Activated T-helper 1 cell treated with anti-CD3 and anti-CD28 coated beads, Interleukin-2, amount 50 U/mL, for 16 hours (primary cell): ENCODE measurements around the gene ARL17B.
"Not testable (repeated sequence)": the region's sequence is repeated elsewhere in the genome, so short reads cannot be mapped to it uniquely, and the experiment has no call there.

ENCODE experiments used
- DNase-seq, 2 donors: peaks; one replicate each; pipeline ENCODE4 v3.0.0-alpha.2; 2020; ENCODE audit warnings: low read depth in 1 of 2, low spot score in 1 of 2

The ARL17B gene

DNA sequence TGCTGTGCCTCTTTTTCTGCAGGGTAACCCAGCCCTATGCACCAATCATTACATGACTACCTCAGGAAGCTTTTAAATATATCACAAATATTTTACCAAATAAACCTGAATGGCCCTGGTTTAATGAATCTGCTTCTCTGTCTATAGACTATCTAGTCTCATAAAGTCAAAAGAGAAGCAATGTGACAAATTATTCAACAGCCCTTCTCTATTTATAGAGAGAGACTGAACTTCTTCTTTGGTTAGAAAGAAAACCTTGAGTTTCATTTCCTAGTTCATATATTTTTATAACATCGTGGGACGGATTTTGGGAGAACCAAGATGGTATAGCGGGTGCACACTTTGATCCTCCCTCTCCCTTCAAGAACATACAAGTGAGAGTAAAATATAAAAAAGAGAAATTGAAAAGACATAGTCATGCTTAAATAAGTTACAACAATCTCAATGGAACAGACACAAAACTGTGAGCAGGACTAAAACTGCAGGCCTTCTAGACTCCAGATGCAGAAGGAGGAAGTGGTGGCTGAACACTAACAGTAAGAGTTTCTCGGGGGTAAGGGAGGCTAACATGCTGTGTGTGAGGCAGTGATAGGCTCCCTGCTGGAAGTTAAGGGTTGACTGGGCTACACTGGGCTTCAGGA lies 70.5 kb downstream of the ARL17B start:
- not testable (repeated sequence) for DNase-seq

DNA sequence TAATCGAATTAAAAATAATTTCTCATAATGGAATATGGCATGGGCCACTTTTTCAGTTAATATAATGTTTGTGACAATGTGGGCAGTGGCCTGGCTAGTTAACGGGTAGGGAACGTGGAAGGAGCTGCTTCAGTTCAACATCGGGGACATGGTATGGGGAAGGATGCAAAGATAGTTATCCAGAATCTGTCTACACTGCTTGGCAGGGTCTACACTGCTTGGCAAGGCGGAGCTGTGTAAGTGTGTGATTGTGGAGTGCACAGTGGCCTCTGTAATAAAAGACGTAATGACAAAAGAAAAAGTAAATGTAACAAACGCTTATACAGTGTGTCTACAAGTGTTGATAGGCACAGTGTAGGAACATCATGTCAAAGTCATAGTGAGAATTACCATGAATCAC lies 74.0 kb downstream of the ARL17B start:
- DNase-seq = not testable (repeated sequence)

DNA sequence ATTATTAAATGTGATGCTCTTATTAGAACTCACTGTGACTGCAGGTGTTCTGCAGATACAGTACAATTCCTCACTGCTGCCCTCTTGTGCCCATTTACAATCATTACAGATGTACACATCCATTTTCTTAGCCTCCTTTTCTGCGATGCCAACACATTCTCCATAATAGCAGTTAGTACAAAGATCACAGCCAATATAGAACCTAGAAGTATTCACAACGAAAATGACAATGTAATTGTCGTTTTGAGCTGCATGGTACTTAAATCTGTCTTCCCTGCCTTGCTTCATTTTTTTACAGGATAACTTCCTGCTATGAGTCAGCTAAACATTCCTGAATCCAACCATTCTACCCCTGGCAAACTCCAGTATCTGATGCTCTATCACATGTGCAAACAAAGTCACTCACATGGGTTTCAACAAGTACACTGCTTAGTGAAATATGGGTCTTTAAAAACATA lies 74.8 kb downstream of the ARL17B start:
- DNase-seq = peak in 1 of 2 donors; percentile 18

DNA sequence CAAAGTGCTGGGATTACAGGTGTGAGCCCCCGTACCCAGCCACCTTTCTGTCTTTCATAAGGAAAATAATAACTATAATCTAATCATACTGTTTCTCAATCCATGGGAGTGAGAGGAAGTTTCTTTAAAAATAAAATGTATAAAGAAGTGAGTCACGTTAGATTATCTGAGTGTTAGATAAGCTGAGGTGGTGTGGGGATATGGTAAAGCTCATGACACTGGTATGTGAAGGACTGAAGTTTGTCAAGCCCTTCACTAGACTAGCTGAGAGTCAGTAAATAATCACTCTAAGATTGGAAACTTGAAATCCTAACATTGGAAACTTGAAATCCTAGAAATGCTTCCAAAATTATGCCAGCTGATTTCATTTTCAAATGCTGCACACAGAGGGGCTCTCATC lies 76.1 kb downstream of the ARL17B start:
- DNase-seq = not testable (repeated sequence)

DNA sequence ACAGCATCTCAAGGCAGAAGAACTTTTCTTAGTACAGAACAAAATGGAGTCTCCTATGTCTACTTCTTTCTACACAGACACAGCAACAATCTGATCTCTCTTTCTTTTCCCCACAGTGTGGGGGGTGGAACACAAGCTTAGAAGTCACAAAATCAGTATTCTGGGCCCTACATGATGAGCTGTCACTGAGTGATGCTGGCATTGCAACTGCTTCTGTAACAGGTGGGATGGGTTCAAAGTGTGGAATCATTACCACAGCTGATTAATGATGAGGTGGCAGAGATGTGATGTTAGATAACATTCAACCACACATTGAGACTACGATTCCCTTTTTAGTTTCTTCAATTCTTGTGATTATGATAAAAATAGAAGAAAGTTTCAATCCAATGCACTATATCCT lies 77.1 kb downstream of the ARL17B start:
- DNase-seq = not testable (repeated sequence)

DNA sequence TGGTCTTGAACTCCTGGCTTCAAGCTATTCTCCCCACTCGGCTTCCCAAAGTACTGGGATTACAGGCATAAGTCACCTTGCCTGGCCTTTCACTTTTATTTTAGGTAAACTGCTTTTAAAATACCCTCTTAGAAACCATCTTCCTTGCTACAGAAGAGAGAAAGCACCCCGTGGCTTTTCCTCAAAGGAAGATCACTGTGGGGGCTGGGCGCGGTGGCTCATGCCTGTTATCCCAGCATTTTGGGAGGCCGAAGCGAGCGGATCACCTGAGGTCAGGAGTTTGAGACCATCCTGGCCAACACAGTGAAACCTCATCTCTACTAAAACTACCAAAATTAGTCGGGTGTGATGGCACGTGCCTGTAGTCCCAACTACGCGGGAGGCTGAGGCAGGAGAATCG lies 78.9 kb downstream of the ARL17B start:
- not testable (repeated sequence) for DNase-seq

DNA sequence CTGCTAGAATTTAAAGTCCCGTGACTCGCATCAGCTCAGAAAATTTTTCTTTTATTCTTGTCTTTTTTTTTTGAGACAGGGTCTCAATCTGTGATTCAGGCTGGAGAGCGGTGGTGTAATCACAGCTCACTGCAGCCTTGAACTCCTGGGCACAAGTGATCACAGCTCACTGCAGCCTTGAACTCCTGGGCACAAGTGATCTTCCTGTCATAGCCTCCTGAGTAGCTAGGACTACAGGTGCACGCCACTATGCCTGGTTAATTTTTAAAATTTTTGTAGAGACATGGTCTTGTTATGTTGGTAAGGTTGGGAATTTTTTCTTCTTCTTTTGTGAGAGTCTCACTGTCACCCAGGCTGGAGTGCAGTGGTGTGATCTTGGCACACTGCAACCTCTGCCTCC lies 80.2 kb downstream of the ARL17B start:
- not testable (repeated sequence) for DNase-seq

DNA sequence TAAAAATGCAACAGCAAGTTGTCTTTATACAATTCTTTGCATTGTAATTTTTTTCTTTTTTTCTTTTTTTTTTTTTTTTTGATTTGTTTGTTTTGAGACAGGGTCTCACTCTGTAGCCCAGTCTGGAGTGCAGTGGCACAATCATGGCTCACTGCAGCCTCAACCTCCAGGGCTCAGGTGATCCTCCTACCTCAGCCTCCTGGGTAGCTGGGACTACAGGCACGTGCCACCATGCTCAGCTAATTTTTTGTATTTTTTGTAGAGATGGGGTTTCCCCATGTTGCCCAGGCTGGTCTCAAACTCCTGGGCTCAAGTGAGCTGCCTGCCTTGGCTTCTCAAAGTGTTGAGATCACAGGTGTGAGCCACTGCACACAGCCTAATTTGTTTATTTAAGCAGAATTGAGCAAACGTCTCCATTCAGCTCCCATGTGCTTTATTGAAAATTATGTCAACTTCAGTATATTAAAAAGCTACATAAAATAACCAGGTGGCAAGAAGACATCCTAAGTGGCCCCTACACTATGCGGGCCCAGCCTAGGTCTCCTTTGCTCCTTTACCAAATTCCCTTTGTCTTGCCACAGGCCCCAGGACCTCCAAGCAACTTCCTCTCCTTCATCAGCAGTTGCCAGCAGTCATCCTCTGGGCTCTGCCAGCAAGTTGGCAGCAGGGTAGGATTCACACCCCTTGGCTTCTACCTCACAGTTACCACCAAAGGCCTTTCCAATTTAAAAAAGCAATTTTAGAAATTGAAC lies 84.7 kb downstream of the ARL17B start:
- not testable (repeated sequence) for DNase-seq

DNA sequence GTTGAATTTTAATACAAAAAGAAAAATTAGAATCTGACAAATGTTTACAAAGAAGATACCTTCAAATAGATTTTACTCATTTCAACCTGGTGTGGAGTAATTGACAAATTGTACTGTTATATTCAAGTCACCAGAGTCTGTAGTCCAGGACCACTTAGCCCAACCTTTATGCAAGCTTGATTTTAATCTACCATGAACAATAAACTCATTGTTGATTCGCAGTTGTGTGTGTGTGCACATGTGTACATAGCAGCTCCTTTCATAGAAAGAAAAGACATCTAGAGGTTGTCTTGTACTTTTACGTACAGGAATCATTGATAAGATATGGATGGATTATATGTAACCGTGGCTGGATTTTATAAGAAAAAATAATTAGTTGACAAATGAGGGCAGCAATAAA lies 87.3 kb downstream of the ARL17B start:
- no peak for DNase-seq

DNA sequence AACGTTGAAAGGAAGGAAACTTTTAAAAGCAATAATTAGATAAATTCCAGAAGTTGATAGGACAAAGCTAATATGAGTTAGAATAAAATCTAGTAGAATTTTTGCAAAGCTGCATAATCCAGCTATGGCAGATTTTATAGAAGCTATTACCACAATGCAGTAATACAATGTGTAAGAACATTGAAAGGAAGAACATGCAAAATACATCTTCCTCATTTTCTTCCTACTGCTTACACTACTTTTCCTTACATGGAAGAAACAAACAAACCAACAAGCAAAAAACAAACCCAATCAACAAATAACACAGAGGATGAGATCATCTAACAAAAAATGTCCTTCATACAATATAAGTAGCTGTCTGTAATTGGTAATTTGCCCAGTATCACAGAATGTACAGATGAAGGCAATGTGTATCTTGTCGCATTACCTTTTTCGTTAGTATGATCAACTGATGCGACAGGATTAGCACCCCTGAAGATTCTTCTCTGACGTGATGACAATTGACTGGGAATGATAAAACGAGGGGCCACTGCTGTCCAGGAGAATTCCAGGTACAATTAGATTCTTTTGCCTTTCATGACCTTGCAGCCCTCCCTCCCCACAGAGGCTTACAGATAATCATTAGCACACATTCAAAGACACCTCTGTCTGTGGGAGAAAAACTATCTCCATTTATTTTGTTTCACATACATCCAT lies 87.9 kb downstream of the ARL17B start:
- DNase-seq = no peak

DNA sequence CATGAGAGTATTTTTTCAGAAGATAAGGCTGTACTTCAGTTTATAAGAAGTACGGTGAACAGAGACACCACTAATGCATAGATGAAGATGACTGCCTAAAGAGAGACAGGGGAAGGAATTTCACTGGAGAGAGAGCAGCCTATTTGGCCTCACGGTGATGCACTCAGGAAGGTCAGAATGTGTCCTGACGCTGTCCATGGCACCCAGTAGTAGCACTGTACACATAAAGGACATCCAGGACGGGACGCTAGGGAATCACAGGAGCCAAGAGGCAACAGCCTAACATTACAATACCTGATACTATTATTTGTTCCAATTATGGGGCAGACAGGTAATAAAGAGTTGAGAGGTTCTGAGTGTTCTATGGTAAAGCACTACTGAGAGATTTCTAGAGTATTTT lies 91.5 kb downstream of the ARL17B start:
- no peak for DNase-seq

DNA sequence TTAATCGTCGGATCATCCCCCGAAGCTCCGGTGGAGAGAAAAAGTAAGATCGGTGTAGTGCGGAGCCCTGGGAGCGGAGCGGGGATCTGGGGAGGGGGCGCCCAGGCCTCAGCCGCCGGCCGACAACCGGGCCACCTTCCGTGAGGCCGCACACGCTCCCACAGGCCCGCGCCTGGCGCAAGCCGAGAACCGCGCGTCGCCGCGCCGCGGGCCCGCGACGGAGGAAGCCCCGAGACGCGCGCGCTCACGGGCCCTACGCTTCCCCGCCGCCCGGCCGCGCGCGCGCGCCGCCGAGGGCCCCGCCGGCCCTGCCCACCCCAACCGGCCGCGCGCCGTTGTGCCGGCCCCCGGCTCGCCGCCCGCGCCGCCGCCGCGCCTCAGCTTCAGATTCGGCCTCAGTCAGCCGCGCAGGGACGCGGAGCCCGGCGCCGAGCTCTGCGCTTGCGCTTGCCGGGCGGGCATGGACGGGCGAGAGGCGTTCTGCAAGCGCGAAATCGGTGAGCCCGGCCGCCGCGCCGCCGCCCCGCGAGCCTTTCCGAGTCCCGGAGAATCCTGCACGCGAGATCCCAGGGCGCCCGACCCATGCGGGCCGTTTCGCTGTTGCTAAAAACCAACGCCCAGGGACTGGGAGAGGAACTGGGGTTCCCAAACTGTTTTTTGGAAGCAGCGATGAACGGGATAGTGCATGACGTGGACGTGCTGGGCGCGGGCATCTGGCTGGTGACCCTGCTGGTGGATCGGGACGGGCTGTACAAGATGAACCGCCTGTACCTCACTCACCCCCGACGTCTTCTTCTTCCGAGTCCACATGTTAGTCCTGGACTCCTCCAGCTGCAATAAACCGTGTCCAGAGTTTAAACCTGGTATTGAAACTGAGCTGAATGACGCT lies 94.7 kb downstream of the ARL17B start:
- peak; percentile 64 to 77 for DNase-seq

DNA sequence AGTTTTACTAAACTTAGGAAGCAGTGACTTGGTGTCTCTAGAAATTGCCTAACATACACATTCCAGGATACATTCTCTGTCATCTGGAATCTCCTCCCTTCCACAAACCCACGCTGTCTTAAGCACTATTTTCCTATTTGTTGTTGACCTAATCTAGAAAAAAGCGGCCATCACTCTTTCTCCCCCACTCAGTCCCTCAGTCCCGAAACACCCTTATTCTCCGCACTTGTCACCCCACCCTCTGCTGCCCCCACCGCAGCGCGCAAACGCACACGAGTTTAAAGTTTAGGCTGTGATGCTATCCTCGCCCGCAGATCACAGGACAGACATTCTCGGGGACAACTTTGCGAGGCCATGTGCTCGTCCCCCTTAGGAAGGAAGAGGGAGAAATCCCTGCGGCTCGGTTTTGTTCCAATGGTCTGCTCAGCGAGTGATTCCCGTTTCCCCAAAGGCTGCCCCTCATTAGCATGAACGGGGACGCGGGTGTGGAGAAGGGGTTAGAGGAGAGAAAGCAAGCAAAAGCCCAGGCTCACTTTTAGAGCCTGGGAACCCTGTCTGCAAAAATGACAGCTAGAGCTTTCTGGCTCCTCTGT lies 95.4 kb downstream of the ARL17B start:
- DNase-seq = not testable (repeated sequence)

DNA sequence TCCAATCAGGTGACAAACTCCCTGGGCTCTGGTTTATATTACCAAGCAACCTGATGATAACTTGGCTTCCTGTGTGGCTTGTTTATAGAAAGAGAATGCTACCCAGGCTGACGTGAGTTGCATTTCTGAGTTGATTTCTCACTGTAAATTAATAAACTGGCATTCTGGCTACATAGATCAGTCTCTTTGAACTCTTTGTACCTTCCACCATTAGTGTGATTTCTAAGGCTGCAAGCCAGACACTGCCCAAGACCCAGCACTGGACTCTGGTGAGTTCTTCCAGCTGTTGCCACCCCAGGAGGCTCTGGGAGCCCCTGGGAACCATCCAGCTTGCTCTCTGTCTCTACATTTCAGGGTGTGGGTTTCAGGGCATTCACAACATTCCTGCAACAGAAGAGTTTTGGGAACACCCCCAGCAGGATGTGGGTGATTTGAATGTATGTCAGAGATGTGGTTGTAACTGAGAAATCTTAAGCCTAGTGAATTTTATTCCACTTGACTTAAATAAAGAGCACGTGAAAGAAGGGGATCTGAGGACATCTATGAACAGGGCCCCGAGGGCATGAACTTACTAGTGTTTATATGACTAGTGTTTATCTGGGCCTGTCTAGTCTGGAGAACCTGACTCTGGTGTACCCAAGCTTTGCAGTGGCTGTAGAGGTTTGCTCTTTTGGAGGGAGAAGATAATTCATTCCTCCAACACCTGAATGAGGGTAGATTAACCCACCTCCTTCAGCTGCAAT lies 96.9 kb downstream of the ARL17B start:
- no peak for DNase-seq

DNA sequence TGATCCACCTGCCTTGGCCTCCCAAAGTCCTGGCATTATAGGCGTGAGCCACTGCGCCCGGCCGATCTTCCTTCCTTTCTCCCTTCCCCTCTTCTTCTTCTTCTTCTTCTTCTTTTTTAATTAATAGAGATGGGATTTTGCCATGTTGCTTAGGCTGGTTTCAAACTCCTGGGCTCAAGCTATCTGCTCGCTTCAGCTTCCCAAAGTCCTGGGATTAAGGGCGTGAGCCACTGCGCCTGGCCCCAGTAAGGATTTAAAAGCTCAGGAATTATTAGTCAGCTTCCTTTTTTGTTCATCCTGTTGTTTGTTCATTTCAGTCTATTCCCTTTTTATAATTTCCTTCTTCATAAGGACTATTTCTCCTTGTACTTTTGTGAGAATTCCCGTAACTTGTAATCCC lies 99.3 kb downstream of the ARL17B start:
- no peak for DNase-seq

DNA sequence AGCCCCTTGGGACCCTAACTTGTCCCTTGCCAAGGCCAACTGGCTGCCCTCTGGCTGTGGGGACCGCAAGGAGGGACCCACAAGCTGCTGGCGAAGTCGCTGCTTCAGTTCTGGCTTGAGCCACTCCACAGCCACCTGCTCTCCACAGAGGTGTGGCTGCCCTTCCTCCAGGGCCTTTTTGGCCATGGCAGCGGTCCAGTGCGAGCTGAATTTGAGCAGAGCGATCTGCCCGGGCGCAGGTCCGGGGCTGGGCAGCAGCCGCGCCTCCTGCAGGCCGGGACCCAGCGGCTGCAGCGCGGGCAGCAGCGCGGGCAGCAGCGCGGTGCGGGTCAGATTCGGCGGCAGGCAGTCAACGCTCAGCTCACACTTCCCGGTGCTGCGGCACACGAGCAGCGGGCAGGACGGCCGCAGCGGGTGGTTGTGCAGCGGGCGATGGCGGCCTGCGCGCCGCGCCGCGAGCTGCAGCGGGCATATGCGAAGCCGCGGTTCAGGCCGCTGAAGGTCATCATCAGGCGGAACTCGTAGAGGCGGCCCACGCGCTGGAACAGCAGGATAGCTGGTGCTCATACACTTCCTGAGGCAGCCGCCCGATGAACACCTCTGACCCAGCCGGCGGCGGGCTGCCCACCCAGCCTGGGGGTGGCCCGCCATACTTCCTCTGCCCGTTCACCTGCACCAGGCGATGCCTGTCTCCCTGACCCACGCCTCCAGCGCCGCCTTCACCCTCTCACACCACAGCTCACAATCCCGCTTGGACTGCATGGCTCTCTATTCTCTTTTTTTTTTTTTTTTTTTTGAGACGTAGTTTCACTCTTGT lies 101.5 kb downstream of the ARL17B start:
- DNase-seq = not testable (repeated sequence)

DNA sequence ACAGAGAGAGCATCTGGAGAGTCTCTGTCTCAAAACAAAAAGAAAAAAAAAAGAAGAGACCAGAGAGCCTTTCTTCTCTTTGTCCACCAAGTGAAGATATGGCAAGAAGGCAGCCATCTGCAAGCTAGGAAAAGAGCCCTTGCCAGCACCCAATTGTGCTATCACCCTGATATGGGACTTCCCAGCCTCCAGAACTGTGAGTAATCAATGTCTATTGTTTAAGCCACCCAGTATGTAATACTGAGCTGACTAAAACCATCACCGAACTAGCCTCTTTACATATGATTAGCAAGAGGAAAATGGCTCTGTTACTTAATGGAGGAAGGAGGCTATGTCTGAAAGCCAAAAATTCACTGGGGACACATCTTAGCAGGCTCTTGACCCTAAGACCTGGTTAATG lies 105.2 kb downstream of the ARL17B start:
- not testable (repeated sequence) for DNase-seq

DNA sequence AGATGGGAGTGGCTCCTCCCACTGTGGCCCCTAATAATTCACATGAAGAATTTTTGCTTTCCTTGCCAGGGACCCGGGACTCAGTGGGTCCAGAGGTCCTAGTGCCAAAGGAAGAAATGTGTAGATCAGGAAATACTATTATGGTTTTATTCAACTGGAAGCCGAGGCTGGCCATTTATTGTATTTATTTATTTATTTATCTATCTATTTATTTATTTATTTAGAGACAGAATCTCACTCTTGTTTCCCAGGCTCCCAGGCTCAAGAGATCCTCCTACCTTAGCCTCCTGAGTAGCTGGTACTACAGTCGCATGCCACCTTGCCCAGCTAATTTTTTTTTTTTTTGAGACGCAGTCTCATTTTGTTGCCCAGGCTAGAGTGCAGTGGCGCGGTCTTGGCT lies 107.4 kb downstream of the ARL17B start:
- not testable (repeated sequence) for DNase-seq

DNA sequence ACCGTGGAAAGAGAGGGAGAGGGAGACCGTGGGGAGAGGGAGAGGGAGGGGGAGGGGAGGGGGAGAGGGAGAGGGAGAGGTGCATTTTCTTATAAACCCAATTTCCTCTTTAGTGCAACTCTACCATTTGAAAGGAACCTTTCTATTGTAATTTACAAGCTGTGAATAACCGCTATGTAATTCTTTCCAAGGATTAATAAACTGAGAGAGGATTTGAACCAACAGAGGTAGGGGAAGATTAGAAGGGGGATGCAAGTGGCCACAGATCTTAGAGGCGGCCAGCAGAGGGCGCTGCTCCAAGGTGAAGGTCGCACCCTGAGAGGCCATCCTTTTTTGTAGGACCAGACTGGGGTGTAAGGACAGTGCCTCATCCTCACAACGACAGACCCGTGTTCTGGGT lies 107.8 kb downstream of the ARL17B start:
- DNase-seq = peak; percentile 61 to 76
